DOHH2 (cell line): ENCODE results near the gene TBC1D2B.

Experiments
- H3F3A ChIP-seq: fragments of 200-600 bp; sonication (generic), shearing (Covaris generic); 2 replicates; pipeline ENCODE4 v1.6.0; 2016; ENCODE audit warnings: antibody characterized with exemption, mild to moderate bottlenecking; ENCODE audit not compliant: control insufficient read depth, insufficient read depth
- H3K27ac ChIP-seq: fragments of 200-600 bp; sonication (generic); 2 replicates; pipeline ENCODE4 v1.5.1; 2014; ENCODE audit warnings: low read depth, mild to moderate bottlenecking, low read length, moderate library complexity
- H3K27me3 ChIP-seq: fragments of 200-600 bp; sonication (generic); 2 replicates; pipeline ENCODE4 v1.6.1; 2014; ENCODE audit warnings: mild to moderate bottlenecking, low read length, mixed read lengths; ENCODE audit not compliant: control insufficient read depth
- H3K36me3 ChIP-seq: fragments of 200-600 bp; sonication (generic); 2 replicates; pipeline ENCODE4 v1.6.1; 2014; ENCODE audit warnings: mild to moderate bottlenecking, low read length, moderate library complexity, mixed read lengths; ENCODE audit not compliant: control insufficient read depth
- H3K4me1 ChIP-seq: fragments of 200-600 bp; sonication (generic); 2 replicates; pipeline ENCODE4 v1.6.1; 2014; ENCODE audit warnings: mild to moderate bottlenecking, low read length, mixed read lengths; ENCODE audit not compliant: control insufficient read depth
- H3K4me2 ChIP-seq: fragments of 200-600 bp; sonication (generic); 2 replicates; pipeline ENCODE4 v1.6.0; 2014; ENCODE audit warnings: mild to moderate bottlenecking, low read length, moderate library complexity
- H3K4me3 ChIP-seq: fragments of 200-600 bp; sonication (generic); 2 replicates; pipeline ENCODE4 v1.5.1; 2014; ENCODE audit warnings: mild to moderate bottlenecking, low read length, mixed read lengths
- H3K79me2 ChIP-seq: fragments of 200-600 bp; sonication (generic); 2 replicates; pipeline ENCODE4 v1.6.1; 2014; ENCODE audit warnings: mild to moderate bottlenecking, low read length, mixed read lengths; ENCODE audit not compliant: control insufficient read depth
- H3K9me2 ChIP-seq: fragments of 200-600 bp; sonication (generic); replicated peaks from 2 replicates; pipeline ENCODE4 v1.6.1; 2014; ENCODE audit warnings: mild to moderate bottlenecking, low read length, mixed read lengths; ENCODE audit not compliant: control insufficient read depth
- H3K9me3 ChIP-seq: fragments of 200-600 bp; sonication (generic); 2 replicates; pipeline ENCODE4 v1.6.1; 2014; ENCODE audit warnings: antibody characterized with exemption, low read length, mixed read lengths; ENCODE audit not compliant: control insufficient read depth, insufficient read depth
- H4K20me1 ChIP-seq: fragments of 200-600 bp; sonication (generic); 2 replicates; pipeline ENCODE4 v1.6.0; 2014; ENCODE audit warnings: low read depth, mild to moderate bottlenecking, antibody characterized with exemption, low read length, moderate library complexity; ENCODE audit not compliant: control insufficient read depth, insufficient read depth
- EZH2phosphoT487 ChIP-seq: fragments of 200-600 bp; sonication (generic); IDR thresholded peaks from 2 replicates; pipeline ENCODE4 v1.6.1; 2017; ENCODE audit warnings: borderline replicate concordance, mild to moderate bottlenecking, antibody characterized with exemption, low read length, moderate library complexity, mixed read lengths
- TF ChIP-seq, protein P1 (sequence below): fragments of 200-600 bp; sonication (generic); IDR thresholded peaks from one replicate; pipeline ENCODE4 v1.5.1; 2014; ENCODE audit warnings: antibody characterized with exemption, mild to moderate bottlenecking, low read depth, low read length; ENCODE audit not compliant: poor library complexity, severe bottlenecking

The TBC1D2B gene

GRCh38 chr15:78054518-78054917 is 23.0 kb downstream of the TBC1D2B start:
- peaks cover 15% of the 10 kb centered on the region for H3K36me3 ChIP-seq
- H3K4me3 ChIP-seq = no peak overlapping the region
- no peaks in the 10 kb centered on the region for H3K9me3 ChIP-seq
- no peaks in the 10 kb centered on the region for H3F3A ChIP-seq
- H4K20me1 ChIP-seq = 0 out of 2 replicates have a peak, but pooled peaks cover 2% of the 10 kb centered on the region
- no peak overlapping the region for H3K27ac ChIP-seq
- peaks cover 35% of the 10 kb centered on the region for H3K79me2 ChIP-seq
- peaks cover 35% of the 10 kb centered on the region for H3K4me1 ChIP-seq
- H3K27me3 ChIP-seq = no peaks in the 10 kb centered on the region
- no peak overlapping the region for H3K4me2 ChIP-seq
- no peak for TF ChIP-seq EZH2phosphoT487
- TF ChIP-seq, protein P1, sequence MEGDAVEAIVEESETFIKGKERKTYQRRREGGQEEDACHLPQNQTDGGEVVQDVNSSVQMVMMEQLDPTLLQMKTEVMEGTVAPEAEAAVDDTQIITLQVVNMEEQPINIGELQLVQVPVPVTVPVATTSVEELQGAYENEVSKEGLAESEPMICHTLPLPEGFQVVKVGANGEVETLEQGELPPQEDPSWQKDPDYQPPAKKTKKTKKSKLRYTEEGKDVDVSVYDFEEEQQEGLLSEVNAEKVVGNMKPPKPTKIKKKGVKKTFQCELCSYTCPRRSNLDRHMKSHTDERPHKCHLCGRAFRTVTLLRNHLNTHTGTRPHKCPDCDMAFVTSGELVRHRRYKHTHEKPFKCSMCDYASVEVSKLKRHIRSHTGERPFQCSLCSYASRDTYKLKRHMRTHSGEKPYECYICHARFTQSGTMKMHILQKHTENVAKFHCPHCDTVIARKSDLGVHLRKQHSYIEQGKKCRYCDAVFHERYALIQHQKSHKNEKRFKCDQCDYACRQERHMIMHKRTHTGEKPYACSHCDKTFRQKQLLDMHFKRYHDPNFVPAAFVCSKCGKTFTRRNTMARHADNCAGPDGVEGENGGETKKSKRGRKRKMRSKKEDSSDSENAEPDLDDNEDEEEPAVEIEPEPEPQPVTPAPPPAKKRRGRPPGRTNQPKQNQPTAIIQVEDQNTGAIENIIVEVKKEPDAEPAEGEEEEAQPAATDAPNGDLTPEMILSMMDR = no peak
- no peaks in the 10 kb centered on the region for H3K9me2 ChIP-seq

DNA sequence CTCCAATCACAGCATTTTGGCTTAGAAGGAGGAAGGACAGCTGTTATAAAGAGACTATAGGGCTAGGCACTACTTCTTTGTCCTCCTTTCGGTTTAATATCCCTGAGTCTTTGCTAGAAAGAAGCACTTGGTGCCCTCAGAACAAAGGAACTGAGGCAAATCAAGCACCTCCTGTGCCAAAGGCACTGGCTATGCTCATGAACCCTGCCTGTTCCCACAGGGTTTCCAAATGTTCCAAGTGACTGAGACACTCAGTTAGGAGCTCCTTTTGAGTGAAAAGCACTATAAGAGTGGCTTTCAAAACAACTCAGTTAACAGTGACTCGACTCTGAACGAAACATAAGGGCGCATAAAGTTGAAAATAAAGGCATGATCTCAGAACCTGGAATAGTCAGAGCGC is 25.0 kb downstream of the TBC1D2B start:
- no peaks in the 10 kb centered on the region for H3K27me3 ChIP-seq
- TF ChIP-seq, protein P1 = no peak
- no peak for TF ChIP-seq EZH2phosphoT487
- H3K27ac ChIP-seq = no peak overlapping the region
- H3F3A ChIP-seq = no peaks in the 10 kb centered on the region
- H3K4me1 ChIP-seq = peaks cover 29% of the 10 kb centered on the region
- peaks cover 15% of the 10 kb centered on the region for H3K36me3 ChIP-seq
- peaks cover 20% of the 10 kb centered on the region for H3K79me2 ChIP-seq
- H3K4me2 ChIP-seq = no peak overlapping the region
- H3K9me2 ChIP-seq = no peaks in the 10 kb centered on the region
- no peak overlapping the region for H3K4me3 ChIP-seq
- H3K9me3 ChIP-seq = no peaks in the 10 kb centered on the region
- no peaks in the 10 kb centered on the region for H4K20me1 ChIP-seq

- Histone ChIP-seq H3K4me2 (no peak overlapping the region), H3K27me3 (no peaks in the 10 kb centered on the region), H3K27ac (no peak overlapping the region), H3K36me3 (peaks cover 15% of the 10 kb centered on the region), H4K20me1 (no peaks in the 10 kb centered on the region), H3K4me3 (no peak overlapping the region), H3F3A (no peaks in the 10 kb centered on the region), H3K9me2 (no peaks in the 10 kb centered on the region), H3K79me2 (peaks cover 18% of the 10 kb centered on the region), H3K9me3 (no peaks in the 10 kb centered on the region), H3K4me1 (peaks cover 24% of the 10 kb centered on the region)
- no peak for TF ChIP-seq EZH2phosphoT487
- TF ChIP-seq, protein P1 = no peak
Observed at GRCh38 chr15:78052001-78052401, 25.5 kb downstream of the TBC1D2B start.

DNA sequence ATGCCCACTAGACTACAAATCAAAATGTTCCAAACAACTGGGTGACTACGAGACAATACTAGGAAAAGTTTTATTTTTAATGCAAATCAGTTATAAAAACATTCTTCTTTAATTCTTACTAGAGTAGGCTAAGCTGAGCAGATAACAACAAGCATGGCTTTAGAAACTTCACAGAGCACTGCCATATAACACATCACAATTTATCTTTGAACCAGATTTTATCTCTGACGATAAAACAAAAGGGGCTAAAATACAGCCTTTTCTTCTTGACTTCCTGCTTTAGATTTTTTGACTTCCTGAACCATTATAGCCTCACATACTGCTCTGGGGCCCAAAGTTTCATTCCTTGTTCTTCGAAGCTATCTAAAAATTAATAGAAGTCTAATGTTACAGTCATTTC is 25.9 kb downstream of the TBC1D2B start:
- Histone ChIP-seq H4K20me1 (no peaks in the 10 kb centered on the region), H3K4me1 (peaks cover 20% of the 10 kb centered on the region), H3K4me2 (no peak overlapping the region), H3F3A (no peaks in the 10 kb centered on the region), H3K4me3 (no peak overlapping the region), H3K79me2 (peaks cover 14% of the 10 kb centered on the region), H3K36me3 (peaks cover 15% of the 10 kb centered on the region), H3K9me3 (no peaks in the 10 kb centered on the region), H3K27me3 (no peaks in the 10 kb centered on the region), H3K9me2 (no peaks in the 10 kb centered on the region), H3K27ac (no peak overlapping the region)
- TF ChIP-seq EZH2phosphoT487 = no peak
- TF ChIP-seq, protein P1 = no peak
